ENCODE data around the gene CXADR. TPM values are rescaled to one million over a fixed set of nuclear protein-coding genes. Genes with fewer than 3 reads are reported as not detected.

CXADR gene
- total and polyA plus RNA-seq, 4 donors, result 8.5 to 46.4 (median 26.5) TPM

GRCh38 chr21:17469727-17470126, 43.1 kb upstream of the CXADR start:
- WGBS, result 100% methylated on average over 1 of the region's 1 CpG
- DNase-seq (ENCODE audit: low spot score), result no peak
- Histone ChIP-seq H3K9ac (ENCODE audit: low read depth in 1 of 2, low read length in 2 of 2) (no peak overlapping the region), H3K4me3 (ENCODE audit: low read depth in 1 of 3, low read length in 3 of 3) (no peak overlapping the region), H3K27me3 (ENCODE audit: control insufficient read depth in 4 of 4, insufficient read depth in 4 of 4, low read length in 3 of 4) (no peaks in the 10 kb centered on the region), H3K9me3 (ENCODE audit: control insufficient read depth in 4 of 4, low read length in 3 of 4) (no peaks in the 10 kb centered on the region), H3K36me3 (ENCODE audit: control insufficient read depth in 4 of 4, insufficient read depth in 3 of 4, low read depth in 1 of 4, low read length in 3 of 4) (no peaks in the 10 kb centered on the region), H3K4me1 (ENCODE audit: control insufficient read depth in 4 of 4, insufficient read depth in 4 of 4, low read length in 3 of 4) (peaks cover 7 to 31% (median 13%) of the 10 kb centered on the region in 4 donors), H3K27ac (ENCODE audit: low read depth in 1 of 2, low read length in 2 of 2) (peak overlapping the region in 1 of 2 donors; percentile 20)
- no peak for TF ChIP-seq CTCF (IDR thresholded peaks at IDR 0.05; ENCODE audit: low read depth, low read length, missing input control)
- no peak for TF ChIP-seq NR2F2 (IDR thresholded peaks at IDR 0.05)
- TF ChIP-seq ZBTB33 (IDR thresholded peaks at IDR 0.05), result no peak
- TF ChIP-seq SP1 (IDR thresholded peaks at IDR 0.05), result no peak
- no peak for TF ChIP-seq JUND (IDR thresholded peaks at IDR 0.05)
- no peak for TF ChIP-seq HNF4G (IDR thresholded peaks at IDR 0.05)
- no peak for TF ChIP-seq EGR1 (IDR thresholded peaks at IDR 0.05; ENCODE audit: low read depth in 2 of 2)
- TF ChIP-seq REST (IDR thresholded peaks at IDR 0.05), result no peak
- no peak for TF ChIP-seq RXRA (IDR thresholded peaks at IDR 0.05)
- TF ChIP-seq MAX (IDR thresholded peaks at IDR 0.05), result no peak
- TF ChIP-seq FOXA1 (IDR thresholded peaks at IDR 0.05), result no peak
- TF ChIP-seq GABPA (IDR thresholded peaks at IDR 0.05 in 1 of 2, conservative IDR thresholded peaks at IDR 0.05 in 1 of 2), result no peak
- no peak for TF ChIP-seq RAD21 (IDR thresholded peaks at IDR 0.05)
- no peak for TF ChIP-seq ATF3 (IDR thresholded peaks at IDR 0.05)
- no peak for TF ChIP-seq YY1 (IDR thresholded peaks at IDR 0.05)
- TF ChIP-seq TAF1 (conservative IDR thresholded peaks at IDR 0.05), result no peak
- no peak for TF ChIP-seq FOXA2 (IDR thresholded peaks at IDR 0.05)
- no peak for TF ChIP-seq HNF4A (conservative IDR thresholded peaks at IDR 0.05)
